Kidney epithelial cell (primary cell): ENCODE data around the gene ATRIP. TPM values are rescaled to one million over a fixed set of nuclear protein-coding genes. Genes with fewer than 3 reads are reported as not detected.

Source experiments
- DNase-seq: peaks from one replicate; pipeline ENCODE4 v3.0.0-alpha.2; 2010; ENCODE audit warnings: low read depth
- H3K27me3 ChIP-seq: 2 replicates; pipeline ENCODE4 v1.6.0; 2011; ENCODE audit warnings: low read length; ENCODE audit not compliant: control insufficient read depth, insufficient read depth
- H3K36me3 ChIP-seq: 2 replicates; pipeline ENCODE4 v1.5.1; 2011; ENCODE audit warnings: low read length; ENCODE audit not compliant: control insufficient read depth, insufficient read depth
- H3K4me3 ChIP-seq: 2 replicates; pipeline ENCODE4 v1.5.1; 2011; ENCODE audit warnings: low read depth, mild to moderate bottlenecking, control low read depth, low read length
- CTCF ChIP-seq: IDR thresholded peaks from 2 replicates; pipeline ENCODE4 v1.5.1; 2011; ENCODE audit warnings: mild to moderate bottlenecking, moderate library complexity, low read length, control low read depth, inconsistent platforms; ENCODE audit not compliant: insufficient read depth, poor library complexity, severe bottlenecking
- total RNA-seq: library from RNA; depleted of rRNA; stranded (reverse); fragments of >200 nt; gene quantifications from 2 replicates; pipeline ENCODE4 v1.2.3, GENCODE V29; 2015

ATRIP gene
- total RNA-seq, 1 donor from 2014 or later, result 5.7 TPM

GRCh38 chr3:48410205-48411040 lies 36.1 kb upstream of the ATRIP start:
- Histone ChIP-seq H3K36me3 (peaks cover 16% of the 10 kb centered on the region), H3K4me3 (no peak overlapping the region), H3K27me3 (no peaks in the 10 kb centered on the region)
- TF ChIP-seq CTCF, result no peak
- DNase-seq, result no peak

- TF ChIP-seq CTCF, result no peak
- Histone ChIP-seq H3K4me3 (no peak overlapping the region), H3K27me3 (no peaks in the 10 kb centered on the region), H3K36me3 (peaks cover 16% of the 10 kb centered on the region)
- DNase-seq, result no peak
Observed at GRCh38 chr3:48411041-48411588, 35.4 kb upstream of the ATRIP start.

- Histone ChIP-seq H3K36me3 (peaks cover 14% of the 10 kb centered on the region), H3K27me3 (no peaks in the 10 kb centered on the region), H3K4me3 (no peak overlapping the region)
- no peak for DNase-seq
- TF ChIP-seq CTCF, result no peak
Observed at GRCh38 chr3:48411606-48412374, 34.7 kb upstream of the ATRIP start.

- Histone ChIP-seq H3K27me3 (no peaks in the 10 kb centered on the region), H3K4me3 (no peak overlapping the region), H3K36me3 (peaks cover 12% of the 10 kb centered on the region)
- DNase-seq, result no peak
- no peak for TF ChIP-seq CTCF
Observed at GRCh38 chr3:48412375-48413001, 34.0 kb upstream of the ATRIP start.

- Histone ChIP-seq H3K36me3 (peaks cover 14% of the 10 kb centered on the region), H3K4me3 (no peak overlapping the region), H3K27me3 (no peaks in the 10 kb centered on the region)
- no peak for TF ChIP-seq CTCF
- DNase-seq, result no peak
Observed at GRCh38 chr3:48413086-48413485, 33.5 kb upstream of the ATRIP start.
